ENCODE data around the gene DEPDC1.
"Not testable (repeated sequence)": the region's sequence is repeated elsewhere in the genome, so short reads cannot be mapped to it uniquely, and the experiment has no call there.

The DEPDC1 gene

DNA sequence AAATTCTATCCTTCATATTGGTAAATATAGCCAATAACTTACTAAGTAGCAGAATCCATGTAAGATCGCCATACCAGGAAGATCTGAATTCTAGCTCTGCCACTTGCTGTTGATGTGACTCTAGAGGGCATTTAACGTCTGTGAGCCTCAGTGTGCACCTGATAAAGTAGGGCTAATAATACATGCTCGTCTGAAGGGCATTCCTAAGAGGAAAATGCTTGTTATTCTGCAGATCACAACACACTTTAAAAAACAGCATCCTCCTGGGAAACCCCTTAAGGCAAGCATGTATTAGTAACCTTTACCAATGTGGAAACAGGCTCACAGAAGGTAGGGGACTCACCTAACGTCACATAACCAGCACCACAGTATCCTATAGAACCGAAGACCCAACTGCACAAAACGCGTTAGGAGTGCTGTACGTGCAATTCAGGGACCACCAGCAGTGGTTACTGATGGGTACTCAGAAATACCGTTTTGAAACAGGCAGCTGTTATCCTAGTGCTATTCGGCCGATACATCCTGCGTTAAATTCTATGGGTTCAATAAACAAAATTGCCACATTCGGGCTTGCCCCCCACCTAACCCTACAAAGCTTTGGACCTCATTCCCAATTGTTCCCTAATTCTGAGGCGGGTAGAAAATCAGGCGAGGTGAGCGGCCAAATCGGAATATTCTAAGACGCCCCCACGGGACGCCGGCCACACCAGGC, 758 bp downstream of the DEPDC1 start:
- H4K20me1 ChIP-seq (ENCODE audit: insufficient read depth, low read length): no peaks in the 10 kb centered on the region
- H3K4me1 ChIP-seq (ENCODE audit: low read length): peaks cover 13% of the 10 kb centered on the region
- peaks cover 43% of the 10 kb centered on the region for H3K79me2 ChIP-seq (ENCODE audit: low read length)
- no peaks in the 10 kb centered on the region for H3K27me3 ChIP-seq (ENCODE audit: low read depth, low read length)
- H3K4me3 ChIP-seq (ENCODE audit: low read length): peak overlapping the region; percentile 94
- H2AFZ ChIP-seq (ENCODE audit: low read depth, low read length): peak overlapping the region; percentile 73; the same call in 1 of the 2 replicates
- H3K27ac ChIP-seq (ENCODE audit: low read length): peak overlapping the region; percentile 65
- TF ChIP-seq, protein P1, sequence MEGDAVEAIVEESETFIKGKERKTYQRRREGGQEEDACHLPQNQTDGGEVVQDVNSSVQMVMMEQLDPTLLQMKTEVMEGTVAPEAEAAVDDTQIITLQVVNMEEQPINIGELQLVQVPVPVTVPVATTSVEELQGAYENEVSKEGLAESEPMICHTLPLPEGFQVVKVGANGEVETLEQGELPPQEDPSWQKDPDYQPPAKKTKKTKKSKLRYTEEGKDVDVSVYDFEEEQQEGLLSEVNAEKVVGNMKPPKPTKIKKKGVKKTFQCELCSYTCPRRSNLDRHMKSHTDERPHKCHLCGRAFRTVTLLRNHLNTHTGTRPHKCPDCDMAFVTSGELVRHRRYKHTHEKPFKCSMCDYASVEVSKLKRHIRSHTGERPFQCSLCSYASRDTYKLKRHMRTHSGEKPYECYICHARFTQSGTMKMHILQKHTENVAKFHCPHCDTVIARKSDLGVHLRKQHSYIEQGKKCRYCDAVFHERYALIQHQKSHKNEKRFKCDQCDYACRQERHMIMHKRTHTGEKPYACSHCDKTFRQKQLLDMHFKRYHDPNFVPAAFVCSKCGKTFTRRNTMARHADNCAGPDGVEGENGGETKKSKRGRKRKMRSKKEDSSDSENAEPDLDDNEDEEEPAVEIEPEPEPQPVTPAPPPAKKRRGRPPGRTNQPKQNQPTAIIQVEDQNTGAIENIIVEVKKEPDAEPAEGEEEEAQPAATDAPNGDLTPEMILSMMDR (IDR thresholded peaks at IDR 0.05; ENCODE audit: low read depth, low read length): 0 out of 2 replicates have a peak, but pooled peaks have one; percentile 3
- TF ChIP-seq EZH2phosphoT487 (IDR thresholded peaks at IDR 0.05; ENCODE audit: low read depth): no peak
- H3K36me3 ChIP-seq (replicated peaks; ENCODE audit: low read depth, low read length): peaks cover 10% of the 10 kb centered on the region
- H3K9me3 ChIP-seq (ENCODE audit: insufficient read depth, low read length): no peaks in the 10 kb centered on the region
- peak overlapping the region; percentile 87 for H3K4me2 ChIP-seq (ENCODE audit: low read length)
- peak overlapping the region; percentile 95 for H3K9ac ChIP-seq (ENCODE audit: low read length)

DNA sequence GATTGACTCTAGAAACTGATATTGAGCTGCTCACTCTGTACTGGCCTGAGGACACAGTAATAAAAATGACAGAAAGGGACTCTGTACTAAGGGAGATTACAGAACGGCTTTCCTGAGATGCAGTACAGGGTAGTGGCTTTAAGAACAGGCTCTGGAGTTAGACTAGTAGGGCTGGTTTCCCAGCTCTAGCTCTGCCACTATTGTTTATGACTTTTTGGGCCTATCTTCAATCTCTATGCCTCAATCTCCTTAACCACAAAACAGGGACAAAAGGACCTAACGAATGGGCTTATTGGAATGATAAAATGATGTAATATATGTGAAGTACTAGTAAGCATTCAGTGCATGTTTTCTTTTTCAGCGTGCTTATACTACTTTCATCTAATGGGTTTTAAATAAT, 1.4 kb downstream of the DEPDC1 start:
- H3K27ac ChIP-seq (ENCODE audit: low read length): peak overlapping the region; percentile 65; the same call in 1 of the 2 replicates
- H3K4me1 ChIP-seq (ENCODE audit: low read length): peaks cover 13% of the 10 kb centered on the region
- no peaks in the 10 kb centered on the region for H3K27me3 ChIP-seq (ENCODE audit: low read depth, low read length)
- TF ChIP-seq, protein P1 (IDR thresholded peaks at IDR 0.05; ENCODE audit: low read depth, low read length): no peak
- no peak for TF ChIP-seq EZH2phosphoT487 (IDR thresholded peaks at IDR 0.05; ENCODE audit: low read depth)
- H3K9me3 ChIP-seq (ENCODE audit: insufficient read depth, low read length): no peaks in the 10 kb centered on the region
- peak overlapping the region; percentile 95 for H3K9ac ChIP-seq (ENCODE audit: low read length)
- no peaks in the 10 kb centered on the region for H4K20me1 ChIP-seq (ENCODE audit: insufficient read depth, low read length)
- H3K36me3 ChIP-seq (replicated peaks; ENCODE audit: low read depth, low read length): peaks cover 13% of the 10 kb centered on the region
- 0 out of 2 replicates have a peak overlapping the region, but pooled peaks have one; percentile 73 for H2AFZ ChIP-seq (ENCODE audit: low read depth, low read length)
- H3K4me3 ChIP-seq (ENCODE audit: low read length): peak overlapping the region; percentile 94
- peak overlapping the region; percentile 87 for H3K4me2 ChIP-seq (ENCODE audit: low read length)
- peaks cover 49% of the 10 kb centered on the region for H3K79me2 ChIP-seq (ENCODE audit: low read length)

DNA sequence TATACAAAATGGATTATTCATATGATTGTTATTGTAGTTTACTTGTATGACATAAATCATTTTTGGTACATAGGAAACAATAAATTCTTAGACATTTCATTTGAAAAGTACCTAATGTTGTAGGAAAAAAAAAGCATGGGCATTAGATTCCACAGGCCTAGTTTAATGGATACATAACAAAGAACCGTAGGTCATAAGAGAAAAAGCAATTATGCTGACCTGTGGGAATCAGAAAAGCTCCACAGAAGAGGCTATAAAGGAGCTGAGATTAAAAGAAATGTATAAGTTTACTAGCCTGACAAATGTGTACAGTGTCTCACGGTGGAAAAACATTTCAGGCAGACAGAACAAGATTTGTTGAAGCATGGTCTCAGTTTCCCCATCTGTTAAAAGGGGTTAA, 3.7 kb downstream of the DEPDC1 start:
- no peak overlapping the region for H3K4me3 ChIP-seq (ENCODE audit: low read length)
- no peak overlapping the region for H3K27ac ChIP-seq (ENCODE audit: low read length)
- no peak for TF ChIP-seq EZH2phosphoT487 (IDR thresholded peaks at IDR 0.05; ENCODE audit: low read depth)
- TF ChIP-seq, protein P1 (IDR thresholded peaks at IDR 0.05; ENCODE audit: low read depth, low read length): no peak
- H3K4me2 ChIP-seq (ENCODE audit: low read length): no peak overlapping the region
- no peak overlapping the region for H3K9ac ChIP-seq (ENCODE audit: low read length)
- H3K4me1 ChIP-seq (ENCODE audit: low read length): peaks cover 13% of the 10 kb centered on the region
- H3K9me3 ChIP-seq (ENCODE audit: insufficient read depth, low read length): no peaks in the 10 kb centered on the region
- no peaks in the 10 kb centered on the region for H3K27me3 ChIP-seq (ENCODE audit: low read depth, low read length)
- H3K36me3 ChIP-seq (replicated peaks; ENCODE audit: low read depth, low read length): peaks cover 15% of the 10 kb centered on the region
- no peak overlapping the region for H2AFZ ChIP-seq (ENCODE audit: low read depth, low read length)
- H3K79me2 ChIP-seq (ENCODE audit: low read length): peaks cover 55% of the 10 kb centered on the region
- H4K20me1 ChIP-seq (ENCODE audit: insufficient read depth, low read length): no peaks in the 10 kb centered on the region

DNA sequence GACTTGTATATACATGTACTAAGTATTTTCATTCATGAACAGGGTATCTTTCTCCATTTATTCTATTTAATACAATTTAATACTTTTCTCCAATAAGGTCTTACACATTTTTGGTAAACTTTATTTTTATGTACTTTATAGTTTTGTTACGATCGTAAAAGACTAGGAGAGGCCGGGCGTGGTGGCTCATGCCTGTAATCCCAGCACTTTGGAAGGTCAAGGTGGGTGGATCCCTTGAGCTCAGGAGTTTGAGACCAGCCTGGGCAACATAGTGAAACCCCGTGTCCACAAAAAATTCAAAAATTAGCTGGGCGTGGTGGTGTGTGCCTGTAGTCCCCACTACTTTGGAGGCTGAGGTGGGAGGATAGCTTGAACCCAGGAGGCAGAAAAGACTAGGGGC, 4.6 kb downstream of the DEPDC1 start:
- not testable (repeated sequence) for H3K4me2 ChIP-seq (ENCODE audit: low read length); H3K4me1 ChIP-seq (ENCODE audit: low read length); H4K20me1 ChIP-seq (ENCODE audit: insufficient read depth, low read length); H3K9me3 ChIP-seq (ENCODE audit: insufficient read depth, low read length); H3K4me3 ChIP-seq (ENCODE audit: low read length); H3K27me3 ChIP-seq (ENCODE audit: low read depth, low read length); H3K27ac ChIP-seq (ENCODE audit: low read length); H3K9ac ChIP-seq (ENCODE audit: low read length); H2AFZ ChIP-seq (ENCODE audit: low read depth, low read length)
- Histone ChIP-seq H3K36me3 (replicated peaks; ENCODE audit: low read depth, low read length) (peaks cover 16% of the 10 kb centered on the region), H3K79me2 (ENCODE audit: low read length) (peaks cover 55% of the 10 kb centered on the region)
